Measurements from ENCODE around the gene GCNT3. TPM values are rescaled to one million over a fixed set of nuclear protein-coding genes. Genes with fewer than 3 reads are reported as not detected.

Gene GCNT3, protein sequence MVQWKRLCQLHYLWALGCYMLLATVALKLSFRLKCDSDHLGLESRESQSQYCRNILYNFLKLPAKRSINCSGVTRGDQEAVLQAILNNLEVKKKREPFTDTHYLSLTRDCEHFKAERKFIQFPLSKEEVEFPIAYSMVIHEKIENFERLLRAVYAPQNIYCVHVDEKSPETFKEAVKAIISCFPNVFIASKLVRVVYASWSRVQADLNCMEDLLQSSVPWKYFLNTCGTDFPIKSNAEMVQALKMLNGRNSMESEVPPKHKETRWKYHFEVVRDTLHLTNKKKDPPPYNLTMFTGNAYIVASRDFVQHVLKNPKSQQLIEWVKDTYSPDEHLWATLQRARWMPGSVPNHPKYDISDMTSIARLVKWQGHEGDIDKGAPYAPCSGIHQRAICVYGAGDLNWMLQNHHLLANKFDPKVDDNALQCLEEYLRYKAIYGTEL
- total RNA-seq, result 0.53 TPM

DNA sequence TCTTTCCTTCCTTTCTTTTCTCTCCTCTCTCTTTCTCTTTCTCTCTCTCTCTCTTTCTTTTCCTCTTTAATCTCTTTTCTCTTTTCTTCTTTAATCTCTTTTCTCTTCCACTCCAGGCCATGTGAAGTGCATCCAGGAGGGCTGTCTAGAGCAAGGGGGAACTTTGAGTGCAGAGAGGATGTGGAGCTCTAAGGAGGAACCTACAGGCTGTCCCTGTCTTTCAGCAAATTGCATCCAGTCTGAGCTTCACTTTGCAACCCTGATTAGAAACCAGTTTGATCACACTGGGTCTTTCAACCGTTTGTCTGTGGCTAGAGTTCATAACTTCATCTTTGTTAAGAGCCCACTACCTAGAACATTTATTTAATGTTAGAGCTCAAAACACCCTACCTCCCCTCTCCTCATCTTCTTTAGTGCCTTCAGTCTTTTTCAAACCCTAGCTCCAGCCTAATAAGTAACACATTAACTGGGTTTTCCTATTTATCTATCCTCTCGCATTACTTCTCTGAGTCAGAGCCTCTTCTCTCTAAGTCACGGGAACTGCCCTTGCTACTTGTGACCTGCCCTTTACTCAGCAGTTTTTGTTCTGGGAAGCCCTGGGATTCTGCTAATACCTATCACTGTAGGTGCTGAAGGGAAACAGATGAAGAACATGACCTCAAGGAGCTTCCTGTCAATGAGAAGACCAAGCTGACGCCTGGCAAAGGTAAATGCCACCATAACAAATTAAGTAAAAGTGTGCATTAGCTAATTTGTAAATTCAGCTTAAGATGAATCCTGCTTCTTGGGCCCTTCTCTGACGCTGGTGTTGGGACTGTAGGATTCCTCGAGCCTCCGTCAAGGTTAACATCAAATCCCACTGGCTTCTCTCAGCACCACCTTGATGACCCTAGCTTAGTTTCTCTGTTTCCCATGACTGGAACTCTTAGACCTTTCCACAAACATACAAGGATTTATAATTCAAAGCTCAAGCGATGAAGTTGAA is at the start of gene GCNT3:
GCNT3 (plus strand) TSS at position 508 of the 985 bp plus-strand sequence. CDS start 6,456 bp downstream, outside the sequence.

DNA sequence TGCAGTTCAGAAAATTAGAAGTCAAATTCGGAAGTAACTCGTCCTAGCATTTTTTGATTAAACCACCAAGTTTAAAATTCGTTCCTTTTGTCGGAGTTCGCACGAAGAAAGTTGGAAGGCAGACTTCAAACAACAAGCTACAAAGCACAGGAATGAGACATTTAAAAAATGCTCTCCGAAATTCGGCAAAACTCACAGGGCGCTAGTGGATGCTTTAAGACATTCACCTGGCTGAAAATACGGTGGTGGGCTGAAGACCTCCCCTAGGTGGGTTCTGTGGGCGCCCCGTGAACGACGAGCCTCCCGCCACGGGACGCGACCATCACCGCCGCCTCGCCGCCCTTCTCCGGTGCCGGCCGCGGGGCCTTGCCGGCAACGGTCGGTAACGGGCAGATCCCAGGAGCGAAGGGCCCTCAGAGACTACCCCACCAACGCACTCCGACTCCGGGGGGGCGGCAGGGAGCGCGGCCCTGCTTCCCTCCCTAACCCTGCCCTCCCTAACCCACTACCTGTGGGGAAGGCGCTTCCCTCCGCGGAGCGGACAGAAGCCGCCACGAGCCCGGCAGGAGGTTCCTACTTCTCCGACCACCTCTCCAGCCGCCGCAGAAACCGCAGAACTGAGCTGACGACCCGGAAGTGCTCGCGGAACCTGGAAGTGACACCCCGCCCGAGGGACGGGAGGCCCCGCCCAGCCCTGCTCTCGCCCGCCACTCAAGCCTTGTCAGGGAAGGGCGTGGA is 45.5 kb downstream of the GCNT3 start, which contains the start of gene GTF2A2:
GTF2A2 (minus strand) TSS at position 619 of the 738 bp plus-strand sequence. CDS start 5,238 bp downstream, outside the sequence.

Small RNAs within 50 kb of the gene (small RNA-seq; reads per million reads assigned to genes)
- not detected for gene RNA5SP396 (ENCODE audit: low replicate concordance)

Other genes with a start within 250 kb of the GCNT3 start
- 89.9 TPM for gene MYO1E, start 238.9 kb upstream of the GCNT3 start, total RNA-seq
- 7.8 TPM for gene FAM81A, start 173.6 kb upstream of the GCNT3 start, total RNA-seq
- 23.4 TPM for gene GTF2A2, start 45.7 kb downstream of the GCNT3 start, total RNA-seq
- gene BNIP2, start 77.5 kb downstream of the GCNT3 start, total RNA-seq, result 48.9 TPM